ENCODE results near the gene OAT. TPM values are rescaled to one million over a fixed set of nuclear protein-coding genes. Genes with fewer than 3 reads are reported as not detected.

OAT gene
- total and polyA plus RNA-seq, 2 donors from 2014 or later = 44.1 to 76.6 TPM

DNA sequence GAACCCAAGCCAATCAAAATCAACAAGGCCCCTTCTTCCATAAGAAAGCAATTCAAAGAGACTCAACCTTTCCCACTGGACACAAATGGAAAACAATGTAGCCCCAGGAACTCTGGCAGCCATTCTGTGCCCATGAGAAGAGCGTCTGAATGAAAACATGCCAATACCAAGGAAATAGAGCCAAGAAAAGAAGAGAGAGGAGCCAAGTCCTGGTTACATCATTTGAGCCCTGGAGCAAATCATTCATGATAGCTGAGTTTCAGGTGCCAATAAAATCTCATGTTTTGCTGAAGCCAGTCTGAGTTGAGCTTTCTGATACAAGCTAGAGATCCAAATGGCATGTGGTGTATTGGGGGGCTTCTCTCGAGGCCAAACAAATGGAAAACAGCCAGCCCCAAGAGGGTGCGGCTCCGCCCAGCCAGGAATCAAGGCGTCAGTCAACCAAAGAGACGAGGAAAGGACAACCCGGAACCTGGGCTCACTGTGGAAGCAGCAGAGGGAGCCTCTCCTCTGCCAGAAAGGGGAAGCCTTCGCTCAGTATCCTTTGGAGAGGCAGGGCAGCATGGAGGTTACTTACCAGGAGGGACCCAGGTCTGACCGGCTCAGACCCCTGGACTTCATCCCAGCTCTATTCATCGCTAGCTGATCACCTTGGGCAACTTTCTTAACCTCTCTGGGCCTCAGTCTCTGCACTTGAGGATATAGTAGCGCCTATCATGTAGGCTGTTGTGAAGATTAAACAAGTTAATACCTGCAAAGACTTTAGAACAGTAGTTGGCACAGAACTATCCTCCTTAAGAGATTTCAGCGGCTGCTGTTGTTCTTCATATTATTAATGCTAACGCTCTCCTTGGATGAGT, 61.8 kb downstream of the OAT start:
- no peak for FAIRE-seq
- H3K9me3 ChIP-seq (ENCODE audit: control insufficient read depth in 2 of 3, insufficient read depth in 1 of 3, low read length in 3 of 3) = no peaks in the 10 kb centered on the region
- H3K9ac ChIP-seq (ENCODE audit: low read length in 3 of 3) = no peak overlapping the region
- no peaks in the 10 kb centered on the region for H3K4me1 ChIP-seq (ENCODE audit: control insufficient read depth in 2 of 3, insufficient read depth in 2 of 3, low read depth in 1 of 3, low read length in 3 of 3)
- no peaks in the 10 kb centered on the region for H3K27me3 ChIP-seq (ENCODE audit: control insufficient read depth, insufficient read depth, low read length)
- DNase-seq = peak in 1 of 5 donors; percentile 28
- TF ChIP-seq, protein P1, sequence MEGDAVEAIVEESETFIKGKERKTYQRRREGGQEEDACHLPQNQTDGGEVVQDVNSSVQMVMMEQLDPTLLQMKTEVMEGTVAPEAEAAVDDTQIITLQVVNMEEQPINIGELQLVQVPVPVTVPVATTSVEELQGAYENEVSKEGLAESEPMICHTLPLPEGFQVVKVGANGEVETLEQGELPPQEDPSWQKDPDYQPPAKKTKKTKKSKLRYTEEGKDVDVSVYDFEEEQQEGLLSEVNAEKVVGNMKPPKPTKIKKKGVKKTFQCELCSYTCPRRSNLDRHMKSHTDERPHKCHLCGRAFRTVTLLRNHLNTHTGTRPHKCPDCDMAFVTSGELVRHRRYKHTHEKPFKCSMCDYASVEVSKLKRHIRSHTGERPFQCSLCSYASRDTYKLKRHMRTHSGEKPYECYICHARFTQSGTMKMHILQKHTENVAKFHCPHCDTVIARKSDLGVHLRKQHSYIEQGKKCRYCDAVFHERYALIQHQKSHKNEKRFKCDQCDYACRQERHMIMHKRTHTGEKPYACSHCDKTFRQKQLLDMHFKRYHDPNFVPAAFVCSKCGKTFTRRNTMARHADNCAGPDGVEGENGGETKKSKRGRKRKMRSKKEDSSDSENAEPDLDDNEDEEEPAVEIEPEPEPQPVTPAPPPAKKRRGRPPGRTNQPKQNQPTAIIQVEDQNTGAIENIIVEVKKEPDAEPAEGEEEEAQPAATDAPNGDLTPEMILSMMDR (IDR thresholded peaks at IDR 0.05; ENCODE audit: borderline replicate concordance, extremely low read depth, insufficient read depth) = no peak
- H3K36me3 ChIP-seq (ENCODE audit: control insufficient read depth in 2 of 3, insufficient read depth in 3 of 3, low read length in 3 of 3) = no peaks in the 10 kb centered on the region
- intact Hi-C loops (cut with DNase I) = no loop called here
- H3K4me3 ChIP-seq (ENCODE audit: low read length in 3 of 3) = no peak overlapping the region
- H3K27ac ChIP-seq (ENCODE audit: low read depth in 2 of 2, low read length in 2 of 2) = no peak overlapping the region

DNA sequence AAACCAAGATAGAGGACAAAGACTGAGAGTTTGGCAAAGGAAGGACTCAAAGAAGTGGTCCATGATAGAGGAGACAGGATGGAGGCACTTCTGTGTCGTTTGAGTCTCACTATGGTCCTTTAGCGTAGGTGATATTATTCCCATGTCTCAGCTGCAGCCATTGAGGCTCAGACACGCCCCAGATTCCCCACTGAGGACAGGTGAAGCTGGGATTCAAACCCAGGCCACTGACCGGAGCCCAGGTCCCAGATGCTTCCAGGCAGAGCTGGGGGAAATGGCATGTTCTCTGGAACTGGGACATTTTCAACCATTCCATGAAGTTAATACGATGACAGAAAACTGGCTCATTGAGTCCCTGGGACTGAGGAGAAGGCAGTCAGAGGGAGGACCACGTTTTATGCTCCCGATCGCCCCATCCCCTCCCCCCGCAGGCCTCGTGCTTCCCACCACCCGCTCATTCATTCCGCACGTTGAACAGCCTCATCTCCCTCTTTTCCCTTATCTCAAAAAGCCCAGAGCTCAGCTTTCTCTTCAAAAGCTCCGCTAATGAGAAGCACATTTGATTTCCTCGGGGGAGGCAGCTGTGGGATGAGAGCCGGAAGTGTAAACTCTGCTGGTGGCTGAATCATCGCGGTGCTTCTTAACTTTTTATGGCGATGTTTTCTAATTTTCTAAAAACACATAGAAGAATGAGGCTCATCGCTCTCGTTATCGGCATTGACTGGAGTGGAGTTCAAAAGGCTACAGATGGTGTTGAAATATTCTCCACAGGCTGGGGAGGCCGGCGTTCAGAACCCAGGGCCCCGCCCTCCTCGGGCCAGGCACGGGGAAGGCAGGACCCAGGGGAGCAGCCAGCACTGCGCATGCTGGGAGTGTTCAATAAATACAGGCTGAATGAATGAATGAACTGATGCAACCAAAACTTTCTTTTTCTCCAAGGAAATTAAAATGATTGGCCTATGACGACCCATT, 64.0 kb downstream of the OAT start:
- TF ChIP-seq, protein P1 (IDR thresholded peaks at IDR 0.05; ENCODE audit: borderline replicate concordance, extremely low read depth, insufficient read depth) = no peak
- Histone ChIP-seq H3K27me3 (ENCODE audit: control insufficient read depth, insufficient read depth, low read length) (no peaks in the 10 kb centered on the region), H3K4me3 (ENCODE audit: low read length in 3 of 3) (peak overlapping the region; percentile 36 to 48 (median 47)), H3K9me3 (ENCODE audit: control insufficient read depth in 2 of 3, insufficient read depth in 1 of 3, low read length in 3 of 3) (no peaks in the 10 kb centered on the region), H3K9ac (ENCODE audit: low read length in 3 of 3) (no peak overlapping the region), H3K4me1 (ENCODE audit: control insufficient read depth in 2 of 3, insufficient read depth in 2 of 3, low read depth in 1 of 3, low read length in 3 of 3) (no peaks in the 10 kb centered on the region), H3K36me3 (ENCODE audit: control insufficient read depth in 2 of 3, insufficient read depth in 3 of 3, low read length in 3 of 3) (no peaks in the 10 kb centered on the region), H3K27ac (ENCODE audit: low read depth in 2 of 2, low read length in 2 of 2) (no peak overlapping the region)
- FAIRE-seq (no peak), DNase-seq (peak; percentile 40 to 92 (median 67))
- intact Hi-C loops (cut with DNase I) = no loop called here

DNA sequence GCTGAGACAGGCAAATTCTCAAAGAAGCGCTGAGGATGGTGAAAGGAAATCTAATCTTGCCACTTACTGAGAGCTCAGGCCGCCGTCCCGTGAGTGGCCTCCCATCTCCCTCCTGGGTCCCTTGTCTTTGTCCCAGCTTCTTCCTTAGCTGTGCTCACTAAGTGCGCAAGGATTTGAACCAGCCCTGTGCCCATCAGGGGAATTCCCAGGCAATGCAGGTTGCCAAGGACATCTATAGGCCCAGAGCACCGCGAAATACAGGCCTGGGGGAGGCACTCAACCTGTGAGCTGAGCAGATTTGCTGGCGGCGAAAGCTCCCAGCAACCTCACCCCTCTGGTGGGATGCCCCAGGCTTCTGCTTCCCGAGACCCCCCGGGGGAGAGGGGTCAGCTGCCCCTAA, 64.8 kb downstream of the OAT start:
- no peak overlapping the region for H3K4me3 ChIP-seq (ENCODE audit: low read length in 3 of 3)
- H3K36me3 ChIP-seq (ENCODE audit: control insufficient read depth in 2 of 3, insufficient read depth in 3 of 3, low read length in 3 of 3) = no peaks in the 10 kb centered on the region
- H3K27ac ChIP-seq (ENCODE audit: low read depth in 2 of 2, low read length in 2 of 2) = no peak overlapping the region
- DNase-seq (peak in 1 of 5 donors; percentile 40), FAIRE-seq (no peak)
- TF ChIP-seq, protein P1 (IDR thresholded peaks at IDR 0.05; ENCODE audit: borderline replicate concordance, extremely low read depth, insufficient read depth) = no peak
- intact Hi-C loops (cut with DNase I) = no loop called here
- H3K9ac ChIP-seq (ENCODE audit: low read length in 3 of 3) = no peak overlapping the region
- no peaks in the 10 kb centered on the region for H3K9me3 ChIP-seq (ENCODE audit: control insufficient read depth in 2 of 3, insufficient read depth in 1 of 3, low read length in 3 of 3)
- H3K27me3 ChIP-seq (ENCODE audit: control insufficient read depth, insufficient read depth, low read length) = no peaks in the 10 kb centered on the region
- no peaks in the 10 kb centered on the region for H3K4me1 ChIP-seq (ENCODE audit: control insufficient read depth in 2 of 3, insufficient read depth in 2 of 3, low read depth in 1 of 3, low read length in 3 of 3)

All from kidney (tissue), 14 donors.